HG03064 (cell line): Measurements from ENCODE around the gene JCAD.

Source experiments
- ATAC-seq: cut with Tn5 transposase; IDR thresholded peaks from one replicate; pipeline ENCODE4 v1.9.1; 2021; ENCODE audit warnings: low read depth; ENCODE audit not compliant: unreplicated experiment

JCAD gene

DNA sequence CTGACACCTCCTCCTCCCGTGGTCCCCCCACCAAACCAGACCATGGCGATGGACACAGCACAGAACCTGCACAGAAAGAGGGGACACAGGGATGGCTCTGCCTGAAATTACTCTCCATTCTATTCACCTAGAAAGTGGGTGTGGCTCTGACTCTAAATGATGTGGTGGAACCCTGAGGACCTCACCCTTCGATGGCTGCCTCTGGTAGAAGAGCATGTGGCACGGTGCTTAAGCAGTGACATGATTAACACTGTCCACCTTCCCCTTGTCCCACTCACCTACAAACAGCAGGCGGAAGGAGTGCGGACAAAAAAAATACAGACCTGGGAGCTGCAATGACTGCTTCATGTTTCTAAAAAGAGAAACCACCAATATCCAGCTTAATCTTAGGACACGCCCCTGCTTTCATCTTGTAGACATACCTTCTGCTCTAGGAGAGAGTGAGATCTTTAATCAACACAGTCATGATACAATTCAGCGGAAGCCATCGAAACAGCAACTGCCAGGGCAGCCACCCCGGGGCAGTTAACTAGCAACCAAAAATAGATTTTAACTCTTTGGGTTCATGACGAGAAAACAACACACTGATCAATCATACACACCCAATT lies 11.4 kb downstream of the JCAD start:
- ATAC-seq: no peak

DNA sequence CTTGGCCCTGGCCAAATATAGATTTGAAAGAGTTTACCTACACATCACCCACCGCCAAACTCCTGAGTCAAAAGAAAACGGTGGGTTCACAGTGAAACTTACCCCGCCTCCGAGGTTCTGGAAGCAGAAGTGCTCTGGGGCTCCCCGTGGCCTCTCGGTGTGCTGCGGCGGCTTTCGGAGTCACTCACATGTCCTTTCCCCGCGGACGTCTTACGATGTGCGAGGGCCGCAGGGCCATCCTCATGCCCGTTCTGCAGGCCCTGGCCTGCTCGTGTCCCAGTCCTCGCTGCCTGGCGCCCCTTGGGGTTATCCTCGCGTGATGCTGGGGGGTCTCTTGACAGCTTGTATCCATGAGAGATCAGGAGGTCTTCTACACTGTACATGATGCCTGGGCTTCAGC lies 12.0 kb downstream of the JCAD start:
- ATAC-seq: no peak

GRCh38 chr10:30046476-30046875 lies 12.9 kb downstream of the JCAD start:
- no peak for ATAC-seq

DNA sequence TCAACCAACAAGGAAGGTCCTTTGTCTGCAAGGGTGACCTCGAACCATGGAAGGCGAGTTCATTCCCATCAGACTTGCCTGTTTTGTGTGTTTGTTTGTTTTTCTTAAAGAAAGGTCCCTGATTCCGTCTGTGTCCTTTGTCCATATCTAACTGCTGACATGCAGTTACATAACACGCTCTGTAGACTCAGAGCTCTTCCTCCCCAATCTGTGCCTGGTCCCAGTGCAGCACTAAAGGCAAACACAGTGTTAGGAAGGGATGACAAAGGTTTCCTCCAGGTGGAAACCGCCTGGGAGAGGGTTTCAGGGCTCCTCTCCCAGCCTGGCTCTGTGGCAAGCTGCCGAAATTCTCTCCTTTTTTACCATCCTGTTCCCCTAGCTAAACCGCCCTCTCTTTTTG lies 13.4 kb downstream of the JCAD start:
- ATAC-seq: no peak

- ATAC-seq: no peak
Measured at GRCh38 chr10:30043476-30044270, 15.7 kb downstream of the JCAD start.

DNA sequence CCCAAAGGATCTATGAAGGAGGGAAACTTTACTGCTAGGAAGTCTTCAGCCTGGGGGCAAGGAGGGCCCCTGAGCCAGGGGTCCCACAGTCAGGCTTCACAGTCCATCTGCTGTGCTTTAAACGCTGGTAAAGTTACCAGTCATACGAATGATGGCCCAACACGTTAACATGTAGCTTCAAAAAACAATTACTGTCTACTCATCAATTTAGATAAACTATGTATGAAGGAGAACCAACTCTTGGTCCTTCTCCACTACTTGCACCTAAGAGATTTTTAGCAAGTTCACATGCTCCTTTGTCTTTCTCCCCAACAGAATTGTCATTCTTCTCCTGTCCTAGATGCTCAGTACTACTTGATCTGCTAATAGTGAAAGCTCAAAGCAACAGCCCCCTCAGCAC lies 16.6 kb downstream of the JCAD start:
- no peak for ATAC-seq

- ATAC-seq: no peak
Measured at GRCh38 chr10:30041196-30042105, 17.9 kb downstream of the JCAD start.

DNA sequence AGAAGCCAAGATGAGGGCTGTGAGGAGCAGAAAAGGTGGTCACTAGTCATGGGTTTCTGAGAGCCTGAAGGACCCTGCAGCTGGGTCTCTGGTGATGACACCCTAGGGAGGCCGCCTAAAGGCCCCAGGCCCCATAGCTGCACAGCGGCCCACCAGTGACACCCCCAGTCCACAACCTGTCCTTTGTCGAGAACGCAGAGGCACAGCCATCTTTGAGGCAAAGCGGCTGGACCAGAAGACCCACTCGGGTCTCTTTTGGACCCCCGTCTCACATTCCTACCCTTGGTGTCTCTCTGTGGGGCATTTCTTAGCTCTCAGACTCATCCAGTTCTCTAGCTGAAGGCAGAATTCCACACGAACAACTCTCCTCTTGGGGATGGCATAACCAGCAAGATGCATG lies 18.8 kb downstream of the JCAD start:
- no peak for ATAC-seq

DNA sequence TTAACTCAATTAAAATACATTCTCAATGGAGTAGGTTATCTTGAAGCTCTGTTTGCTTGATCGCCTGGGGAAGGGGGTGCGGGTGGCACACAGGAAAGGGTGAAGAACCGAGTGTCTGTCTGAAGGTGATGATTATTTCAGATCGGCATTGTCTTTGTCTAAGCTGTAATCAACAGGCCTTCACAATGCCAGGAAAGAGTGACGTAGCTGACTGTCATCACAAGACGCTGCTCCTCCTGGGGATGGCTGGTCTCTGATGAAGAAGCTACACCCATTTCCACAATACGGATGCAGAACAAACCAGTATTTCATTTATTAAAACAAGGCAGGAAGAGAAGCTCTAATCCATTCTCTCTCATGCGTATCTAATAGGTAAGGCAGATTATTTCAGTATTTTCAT lies 19.4 kb downstream of the JCAD start:
- ATAC-seq: no peak

DNA sequence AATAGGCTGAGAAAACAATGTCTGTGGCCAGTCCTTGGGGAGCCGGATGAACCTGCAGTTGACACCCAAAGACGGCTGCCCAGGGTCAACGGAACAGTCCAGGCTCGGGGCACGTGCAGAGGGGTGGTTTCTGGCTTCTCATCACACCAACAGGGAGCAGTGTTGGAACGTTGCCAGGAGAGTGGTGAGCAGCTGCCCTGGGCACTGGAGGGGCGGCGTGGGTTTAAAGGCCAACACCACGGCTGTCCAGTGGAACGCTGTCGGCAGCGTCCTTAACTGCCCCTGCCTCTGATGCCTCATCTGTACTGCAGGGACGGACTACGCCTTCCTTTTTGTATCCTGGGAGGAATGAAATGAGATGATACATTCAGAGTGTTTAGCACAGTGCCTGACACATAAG lies 19.8 kb downstream of the JCAD start:
- ATAC-seq: no peak

DNA sequence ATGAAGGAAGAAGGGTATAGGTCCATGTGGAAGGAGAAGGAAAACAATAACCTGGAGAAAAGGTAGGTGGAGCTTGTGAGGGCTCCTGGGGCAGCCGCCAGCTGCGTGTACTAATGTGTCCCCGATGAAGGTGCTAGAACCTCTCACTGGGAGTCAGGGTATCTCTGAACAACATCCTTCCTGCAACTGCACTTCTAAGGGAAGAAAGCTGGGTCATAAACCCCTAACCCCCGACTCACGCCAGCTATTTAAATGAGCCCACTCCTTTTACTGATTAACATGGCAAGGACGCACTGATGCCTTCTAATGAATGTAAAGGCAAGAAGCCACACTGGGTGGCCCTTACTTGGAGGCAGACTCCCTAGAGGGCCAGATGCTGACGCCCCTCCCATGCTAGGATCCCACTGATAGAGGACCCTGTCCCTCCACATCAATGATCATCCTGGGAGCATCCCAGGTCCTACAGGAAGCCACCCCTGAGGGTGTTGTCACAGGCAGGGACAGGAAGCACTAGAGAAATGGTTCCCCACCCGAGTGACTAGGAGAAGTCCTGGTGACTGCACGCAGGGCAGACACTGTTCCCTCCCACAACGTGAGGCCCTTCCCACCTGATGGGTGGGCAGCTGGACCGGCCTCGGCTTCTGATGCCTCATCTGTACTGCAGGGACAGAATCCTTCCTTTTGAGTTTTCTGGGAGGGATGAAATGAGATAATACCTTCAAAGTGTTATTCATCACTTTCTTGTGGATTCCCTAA lies 20.4 kb downstream of the JCAD start:
- ATAC-seq: no peak

DNA sequence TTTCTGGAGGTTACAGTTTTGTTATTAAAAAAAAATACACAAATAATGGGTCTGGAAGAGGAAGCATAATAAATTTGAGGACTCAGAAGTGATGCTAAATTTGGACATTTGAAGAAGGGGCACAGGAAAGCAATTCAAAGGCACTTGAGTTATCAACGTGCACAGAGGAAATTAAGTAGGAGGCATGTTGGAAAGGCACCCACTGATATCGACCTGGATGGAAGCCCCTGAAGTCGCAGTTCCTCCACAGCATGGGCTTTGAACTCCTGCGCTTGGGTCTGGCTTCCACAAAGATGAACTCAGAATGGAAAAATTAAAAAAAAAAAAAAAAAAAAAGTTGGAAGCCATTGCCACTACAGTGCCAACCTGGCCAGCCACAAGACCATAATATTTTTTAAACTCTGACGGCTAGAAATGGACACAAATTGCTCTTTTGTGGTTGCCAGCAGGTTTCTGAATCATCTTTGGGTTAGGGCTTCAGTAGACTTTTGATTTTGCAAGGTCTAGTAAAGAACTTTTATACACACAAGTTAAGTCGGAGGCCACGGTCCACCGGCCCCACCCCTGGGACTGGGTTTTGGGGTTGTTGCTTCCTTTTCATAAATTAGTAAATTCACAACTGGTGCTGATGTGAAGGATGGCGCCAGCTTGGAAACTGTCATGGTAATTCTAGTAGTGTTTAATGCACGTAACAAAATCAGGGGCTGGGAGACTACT lies 21.6 kb downstream of the JCAD start:
- ATAC-seq: no peak

- no peak for ATAC-seq
Measured at GRCh38 chr10:30036811-30037210, 22.6 kb downstream of the JCAD start.

DNA sequence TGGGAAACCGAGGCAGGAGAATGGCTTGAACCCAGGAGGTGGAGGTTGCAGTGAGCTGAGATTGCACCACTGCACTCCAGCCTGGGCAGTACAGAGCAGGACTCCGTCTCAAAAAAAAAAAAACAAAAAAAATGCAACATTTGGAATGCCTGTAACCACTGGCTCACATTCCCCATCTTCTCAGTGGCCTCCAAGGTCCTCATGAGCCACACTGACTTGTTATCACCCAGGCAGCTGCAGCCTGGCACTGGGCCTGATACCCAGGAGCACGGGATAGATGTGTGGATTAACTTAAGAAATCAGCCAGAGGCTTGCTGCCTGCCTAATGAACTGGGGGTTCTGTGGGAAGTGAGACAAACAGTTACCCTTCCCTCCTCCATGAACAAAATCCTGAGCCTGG lies 23.0 kb downstream of the JCAD start:
- ATAC-seq: no peak

DNA sequence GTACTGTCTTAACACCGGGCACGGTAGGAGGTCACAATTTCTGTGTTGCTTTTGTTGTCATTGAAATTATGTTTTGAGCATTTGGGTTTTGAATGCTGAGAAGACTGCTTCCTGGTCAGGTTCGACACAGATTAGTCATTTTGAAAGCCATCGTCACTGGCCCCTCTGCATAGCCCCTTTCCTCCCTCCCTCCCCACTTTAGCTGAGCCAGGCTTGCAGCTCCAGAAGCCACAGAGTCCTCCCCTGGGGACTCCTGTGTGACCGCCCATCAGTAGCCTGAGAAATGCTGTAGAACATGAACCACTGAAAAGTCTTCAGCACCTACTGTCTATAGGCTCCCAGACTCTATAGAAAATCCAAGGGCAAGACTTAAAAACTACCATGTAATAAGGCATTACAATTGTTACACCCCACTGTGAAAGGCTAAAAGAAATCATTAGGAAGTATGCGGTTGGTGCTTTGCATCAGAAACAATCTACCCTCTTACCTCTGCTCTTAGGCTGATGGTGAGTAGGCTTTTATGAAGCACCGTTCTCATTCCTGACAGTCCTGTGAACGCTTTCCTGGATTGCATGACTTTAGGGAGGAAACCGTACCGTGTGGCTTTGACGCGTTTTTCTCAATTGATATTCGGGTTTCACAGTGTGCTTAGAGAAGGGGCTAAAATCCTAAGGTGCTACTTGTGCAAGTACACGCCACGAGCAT lies 24.8 kb downstream of the JCAD start:
- ATAC-seq: no peak

DNA sequence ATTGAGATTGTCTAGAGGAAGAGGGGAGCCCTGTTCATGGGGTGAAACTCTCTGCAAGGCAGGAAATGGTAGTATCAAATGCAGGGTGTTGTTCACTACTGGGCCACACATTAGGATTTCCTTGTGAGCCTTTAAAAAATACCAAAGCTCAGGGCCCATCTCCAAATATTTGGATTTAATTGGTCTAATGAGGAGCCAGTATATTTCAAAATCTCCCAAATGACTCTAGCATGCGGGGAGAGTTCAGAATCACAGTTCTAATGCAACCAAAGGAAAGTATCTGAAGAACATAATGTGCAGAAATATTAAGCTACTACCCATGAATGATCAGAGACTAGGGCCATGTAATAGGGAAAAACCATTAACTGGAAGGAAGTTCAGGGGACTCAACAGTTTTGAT lies 27.3 kb downstream of the JCAD start:
- no peak for ATAC-seq

GRCh38 chr10:30029872-30030256 lies 29.5 kb downstream of the JCAD start:
- ATAC-seq: no peak

GRCh38 chr10:30029164-30029871 lies 30.1 kb downstream of the JCAD start:
- ATAC-seq: no peak

GRCh38 chr10:30028738-30029030 lies 30.7 kb downstream of the JCAD start:
- ATAC-seq: no peak
